ENCODE data around the gene NFIA.

The NFIA gene

GRCh38 chr1:61143821-61144424 is 61.6 kb downstream of the NFIA start:
- Histone ChIP-seq H3K36me3 (ENCODE audit: control insufficient read depth, insufficient read depth, low read length) (no peaks in the 10 kb centered on the region), H2AFZ (no peak overlapping the region), H3K9ac (no peak overlapping the region), H3K27me3 (ENCODE audit: control insufficient read depth, insufficient read depth, low read length) (no peaks in the 10 kb centered on the region), H3K4me3 (ENCODE audit: low read depth, low read length) (no peak overlapping the region), H3K4me2 (ENCODE audit: low read length) (no peak overlapping the region), H3K4me1 (peaks cover 11% of the 10 kb centered on the region), H3K9me3 (ENCODE audit: control insufficient read depth, low read length) (no peaks in the 10 kb centered on the region), H3K27ac (no peak overlapping the region), H3K79me2 (peaks cover 20% of the 10 kb centered on the region)
- TF ChIP-seq CTCF (IDR thresholded peaks at IDR 0.05): no peak

GRCh38 chr1:61149010-61149860 is 66.9 kb downstream of the NFIA start:
- H2AFZ ChIP-seq: no peak overlapping the region
- no peak for TF ChIP-seq CTCF (IDR thresholded peaks at IDR 0.05)
- H3K27ac ChIP-seq: no peak overlapping the region
- peaks cover 23% of the 10 kb centered on the region for H3K79me2 ChIP-seq
- no peak overlapping the region for H3K4me3 ChIP-seq (ENCODE audit: low read depth, low read length)
- H3K27me3 ChIP-seq (ENCODE audit: control insufficient read depth, insufficient read depth, low read length): no peaks in the 10 kb centered on the region
- no peaks in the 10 kb centered on the region for H3K4me1 ChIP-seq
- no peaks in the 10 kb centered on the region for H3K36me3 ChIP-seq (ENCODE audit: control insufficient read depth, insufficient read depth, low read length)
- no peak overlapping the region for H3K9ac ChIP-seq
- no peaks in the 10 kb centered on the region for H3K9me3 ChIP-seq (ENCODE audit: control insufficient read depth, low read length)
- H3K4me2 ChIP-seq (ENCODE audit: low read length): no peak overlapping the region

- TF ChIP-seq CTCF (IDR thresholded peaks at IDR 0.05): no peak
- H2AFZ ChIP-seq: no peak overlapping the region
- H3K4me2 ChIP-seq (ENCODE audit: low read length): no peak overlapping the region
- no peaks in the 10 kb centered on the region for H3K36me3 ChIP-seq (ENCODE audit: control insufficient read depth, insufficient read depth, low read length)
- no peak overlapping the region for H3K27ac ChIP-seq
- H3K79me2 ChIP-seq: peaks cover 20% of the 10 kb centered on the region
- no peaks in the 10 kb centered on the region for H3K4me1 ChIP-seq
- no peaks in the 10 kb centered on the region for H3K27me3 ChIP-seq (ENCODE audit: control insufficient read depth, insufficient read depth, low read length)
- H3K9ac ChIP-seq: no peak overlapping the region
- no peaks in the 10 kb centered on the region for H3K9me3 ChIP-seq (ENCODE audit: control insufficient read depth, low read length)
- H3K4me3 ChIP-seq (ENCODE audit: low read depth, low read length): no peak overlapping the region
Observed at GRCh38 chr1:61151565-61151964, 69.2 kb downstream of the NFIA start.

- Histone ChIP-seq H2AFZ (no peak overlapping the region), H3K79me2 (peaks cover 17% of the 10 kb centered on the region), H3K36me3 (ENCODE audit: control insufficient read depth, insufficient read depth, low read length) (no peaks in the 10 kb centered on the region), H3K4me1 (no peaks in the 10 kb centered on the region), H3K9me3 (ENCODE audit: control insufficient read depth, low read length) (no peaks in the 10 kb centered on the region), H3K4me2 (ENCODE audit: low read length) (no peak overlapping the region), H3K27me3 (ENCODE audit: control insufficient read depth, insufficient read depth, low read length) (no peaks in the 10 kb centered on the region), H3K4me3 (ENCODE audit: low read depth, low read length) (no peak overlapping the region), H3K9ac (no peak overlapping the region), H3K27ac (no peak overlapping the region)
- TF ChIP-seq CTCF (IDR thresholded peaks at IDR 0.05): no peak
Observed at GRCh38 chr1:61152066-61152465, 69.7 kb downstream of the NFIA start.

Data from parathyroid adenoma (tissue), 2 donors.